Astrocyte of the spinal cord (primary cell): Measurements from ENCODE around the gene SNHG17.
"Not testable (repeated sequence)": the region's sequence is repeated elsewhere in the genome, so short reads cannot be mapped to it uniquely, and the experiment has no call there.

Experiments used
- DNase-seq: peaks from one replicate; pipeline ENCODE4 v3.0.0; 2011; ENCODE audit warnings: low read depth, low spot score
- H3K4me3 ChIP-seq: 2 replicates; pipeline ENCODE4 v1.5.1; 2011; ENCODE audit warnings: low read depth, mild to moderate bottlenecking, low read length, moderate library complexity
- in situ Hi-C: cut with HindIII; loops from 2 replicates; pipeline ENCODE4 v1.10.0; 2017; ENCODE audit warnings: low sequenced_read_pairs
- TF ChIP-seq, protein P1 (sequence below): IDR thresholded peaks from 2 replicates; pipeline ENCODE4 v1.5.1; 2012; ENCODE audit warnings: low read depth, mild to moderate bottlenecking, low read length, inconsistent platforms

SNHG17 gene

DNA sequence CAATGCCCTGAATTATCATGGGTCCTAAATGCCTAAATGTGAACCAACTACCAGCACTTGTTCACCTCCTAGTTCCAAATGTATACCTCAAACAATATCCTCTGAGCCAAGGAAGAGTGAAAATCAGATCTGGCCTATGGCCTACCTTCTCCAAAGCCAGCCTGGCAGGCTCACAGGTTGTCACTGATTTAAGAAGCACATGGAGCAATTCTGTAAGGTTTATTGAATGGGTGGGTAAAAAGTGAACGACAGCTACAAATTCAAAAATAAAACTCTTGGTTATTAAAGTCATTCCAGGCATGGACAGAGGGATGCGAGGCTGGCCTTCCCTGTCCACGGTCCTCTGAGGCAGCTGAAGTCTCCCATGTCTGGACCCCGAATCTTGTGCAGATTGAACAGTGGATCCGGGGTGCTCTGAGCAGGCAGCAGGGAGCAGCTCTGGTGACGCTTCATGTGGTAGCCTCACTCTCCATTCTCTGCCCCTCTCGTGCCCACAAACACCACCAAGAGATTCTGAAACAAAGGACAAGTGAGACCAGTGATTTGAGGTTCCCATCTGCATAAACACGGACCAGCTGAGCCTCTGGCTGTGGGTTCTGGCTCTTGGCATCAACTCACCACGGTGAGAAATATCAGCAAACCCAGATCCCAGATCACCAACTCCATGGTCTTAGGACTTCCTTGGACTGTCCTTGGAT lies 14.6 kb downstream of the SNHG17 start:
- no peak overlapping the region for H3K4me3 ChIP-seq
- TF ChIP-seq, protein P1, sequence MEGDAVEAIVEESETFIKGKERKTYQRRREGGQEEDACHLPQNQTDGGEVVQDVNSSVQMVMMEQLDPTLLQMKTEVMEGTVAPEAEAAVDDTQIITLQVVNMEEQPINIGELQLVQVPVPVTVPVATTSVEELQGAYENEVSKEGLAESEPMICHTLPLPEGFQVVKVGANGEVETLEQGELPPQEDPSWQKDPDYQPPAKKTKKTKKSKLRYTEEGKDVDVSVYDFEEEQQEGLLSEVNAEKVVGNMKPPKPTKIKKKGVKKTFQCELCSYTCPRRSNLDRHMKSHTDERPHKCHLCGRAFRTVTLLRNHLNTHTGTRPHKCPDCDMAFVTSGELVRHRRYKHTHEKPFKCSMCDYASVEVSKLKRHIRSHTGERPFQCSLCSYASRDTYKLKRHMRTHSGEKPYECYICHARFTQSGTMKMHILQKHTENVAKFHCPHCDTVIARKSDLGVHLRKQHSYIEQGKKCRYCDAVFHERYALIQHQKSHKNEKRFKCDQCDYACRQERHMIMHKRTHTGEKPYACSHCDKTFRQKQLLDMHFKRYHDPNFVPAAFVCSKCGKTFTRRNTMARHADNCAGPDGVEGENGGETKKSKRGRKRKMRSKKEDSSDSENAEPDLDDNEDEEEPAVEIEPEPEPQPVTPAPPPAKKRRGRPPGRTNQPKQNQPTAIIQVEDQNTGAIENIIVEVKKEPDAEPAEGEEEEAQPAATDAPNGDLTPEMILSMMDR: no peak
- DNase-seq: no peak
- in situ Hi-C loops: no loop called here

DNA sequence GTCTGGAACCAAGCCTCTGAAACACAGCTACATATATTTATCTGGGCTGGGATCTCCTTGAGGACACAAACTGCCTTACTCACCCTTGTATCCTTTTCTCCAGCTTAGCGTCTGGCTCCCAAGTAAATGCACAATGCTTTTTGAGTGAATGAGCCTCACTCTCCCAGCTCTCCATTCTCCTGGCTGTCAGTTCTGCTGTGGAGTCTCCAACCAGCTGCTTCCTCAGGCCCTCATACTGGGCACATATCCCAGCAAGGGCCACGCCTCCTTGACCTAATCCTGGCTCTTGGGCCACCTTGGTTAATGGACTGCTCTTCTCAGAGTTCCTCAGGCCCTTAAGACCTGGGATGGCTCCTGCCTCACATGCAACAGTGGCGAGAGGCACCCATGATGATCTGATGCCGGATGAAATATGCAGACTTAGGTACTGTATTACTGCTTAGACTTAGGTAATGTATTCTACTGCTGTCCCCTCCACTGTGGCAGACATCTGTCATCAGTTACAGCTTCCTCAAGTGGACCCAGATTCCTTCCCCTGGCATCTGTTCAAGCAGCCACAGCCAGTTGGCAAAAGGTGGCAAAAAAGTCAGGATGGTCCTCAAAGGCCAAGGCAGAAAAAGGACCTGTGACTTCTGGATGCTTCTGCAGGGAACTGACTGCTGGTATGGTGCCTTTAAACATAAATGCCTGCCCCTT lies 16.5 kb downstream of the SNHG17 start:
- in situ Hi-C loops: no loop called here
- peak; percentile 27 for DNase-seq
- no peak overlapping the region for H3K4me3 ChIP-seq
- TF ChIP-seq, protein P1: no peak

DNA sequence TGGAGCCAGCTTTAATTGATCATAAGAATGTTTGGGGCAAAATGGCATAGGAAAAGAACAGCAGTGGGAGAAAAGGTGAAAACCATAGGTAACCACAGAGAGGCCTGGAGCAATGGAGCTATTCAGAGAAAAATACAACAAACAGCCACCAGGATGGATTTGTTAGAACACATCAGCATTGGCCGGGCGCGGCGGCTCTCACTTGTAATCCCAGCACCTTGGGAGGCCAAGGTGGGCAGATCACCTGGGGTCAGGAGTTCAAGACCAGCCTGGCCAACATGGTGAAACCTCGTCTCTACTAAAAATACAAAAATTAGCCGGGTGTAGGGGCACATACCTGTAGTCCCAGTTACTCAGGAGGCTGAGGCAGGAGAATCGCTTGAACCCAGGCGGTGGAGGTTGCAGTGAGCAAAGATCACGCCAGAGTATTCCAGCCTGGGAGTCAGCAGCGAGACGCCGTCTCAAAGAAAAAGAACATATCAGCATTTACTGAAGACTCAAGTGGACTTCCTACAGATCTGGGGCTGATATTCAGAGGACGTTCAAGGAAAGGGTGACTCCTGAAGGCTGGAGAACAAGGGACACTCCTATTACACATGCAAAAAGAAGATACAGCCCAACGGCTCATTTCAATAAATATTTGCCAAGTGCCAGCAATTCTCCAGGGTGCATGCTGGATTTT lies 20.2 kb downstream of the SNHG17 start:
- no peak overlapping the region for H3K4me3 ChIP-seq
- in situ Hi-C loops: no loop called here
- no peak for DNase-seq
- TF ChIP-seq, protein P1: no peak

DNA sequence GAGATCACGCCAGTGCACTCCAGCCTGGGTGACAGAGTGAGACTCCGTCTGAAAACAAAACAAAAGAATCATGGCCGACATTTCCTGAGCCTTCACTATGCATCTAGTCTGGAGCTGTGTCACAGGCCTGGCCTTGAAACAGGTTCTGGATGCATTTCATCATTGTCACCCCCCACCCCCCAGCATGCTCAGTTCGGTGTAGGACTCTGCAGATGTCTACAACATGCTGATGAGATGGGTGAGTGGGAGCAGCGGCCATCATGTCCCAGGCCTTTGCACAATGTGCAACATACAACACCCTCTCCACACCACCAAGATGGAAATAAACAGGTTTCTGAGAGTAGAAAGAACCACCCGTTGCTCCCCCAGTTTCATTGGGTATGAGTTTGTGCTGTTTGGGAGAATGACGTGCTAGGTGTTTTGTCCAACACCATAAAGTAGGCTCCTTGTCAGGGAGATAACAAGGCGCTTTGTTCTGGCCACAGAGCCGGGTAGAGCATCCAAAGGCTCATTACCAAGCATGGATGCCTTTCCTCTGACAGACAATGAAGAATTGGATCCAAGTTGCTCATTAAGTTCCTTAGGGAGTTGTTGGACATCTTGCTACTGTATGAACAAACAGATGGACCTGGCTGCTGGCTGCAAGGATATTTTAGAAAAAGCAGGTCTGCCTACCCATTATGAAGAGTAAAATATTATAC lies 22.1 kb downstream of the SNHG17 start:
- DNase-seq: no peak
- TF ChIP-seq, protein P1: no peak
- no peak overlapping the region for H3K4me3 ChIP-seq
- in situ Hi-C loops: no loop called here

DNA sequence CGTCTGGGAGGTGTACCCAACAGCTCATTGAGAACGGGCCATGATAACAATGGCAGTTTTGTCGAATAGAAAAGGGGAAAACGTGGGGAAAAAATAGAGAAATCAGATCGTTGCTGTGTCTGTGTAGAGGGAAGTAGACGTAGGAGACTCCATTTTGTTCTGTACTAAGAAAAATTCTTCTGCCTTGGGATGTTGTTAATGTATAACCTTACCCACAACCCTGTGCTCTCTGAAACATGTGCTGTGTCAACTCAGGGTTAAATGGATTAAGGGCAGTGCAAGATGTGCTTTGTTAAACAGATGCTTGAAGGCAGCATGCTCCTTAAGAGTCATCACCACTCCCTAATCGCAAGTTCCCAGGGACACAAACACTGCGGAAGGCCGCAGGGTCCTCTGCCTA lies 27.3 kb downstream of the SNHG17 start:
- H3K4me3 ChIP-seq, DNase-seq, in situ Hi-C loops: not testable (repeated sequence)

DNA sequence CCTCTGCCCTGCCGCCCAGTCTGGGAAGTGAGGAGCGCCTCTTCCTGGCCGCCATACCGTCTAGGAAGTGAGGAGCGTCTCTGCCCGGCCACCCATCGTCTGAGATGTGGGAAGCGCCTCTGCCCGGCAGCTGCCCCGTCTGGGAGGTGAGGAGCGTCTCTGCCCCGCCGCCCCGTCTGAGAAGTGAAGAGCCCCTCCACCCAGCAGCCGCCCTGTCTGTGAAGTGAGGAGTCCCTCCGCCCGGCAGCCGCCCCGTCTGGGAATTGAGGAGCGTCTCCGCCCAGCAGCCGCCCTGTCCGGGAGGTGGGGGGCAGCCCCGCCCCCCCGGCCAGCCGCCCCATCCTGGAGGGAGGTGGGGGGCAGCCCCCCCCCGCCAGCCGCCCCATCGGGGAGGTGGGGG lies 27.8 kb downstream of the SNHG17 start:
- TF ChIP-seq, protein P1: no peak
- in situ Hi-C loops: no loop called here
- H3K4me3 ChIP-seq: no peak overlapping the region
- no peak for DNase-seq
